Measurements from ENCODE around the gene PPARD.
"Not testable (repeated sequence)": the region's sequence is repeated elsewhere in the genome, so short reads cannot be mapped to it uniquely, and the experiment has no call there.

Gene PPARD

GRCh38 chr6:35311390-35312075, 30.8 kb upstream of the PPARD start:
- H3K4me3 ChIP-seq (ENCODE audit: low read depth, low read length): no peak overlapping the region
- DNase-seq (ENCODE audit: low read depth): no peak

GRCh38 chr6:35312076-35312800, 30.1 kb upstream of the PPARD start:
- no peak for DNase-seq (ENCODE audit: low read depth)
- no peak overlapping the region for H3K4me3 ChIP-seq (ENCODE audit: low read depth, low read length)

- no peak overlapping the region for H3K4me3 ChIP-seq (ENCODE audit: low read depth, low read length)
- DNase-seq (ENCODE audit: low read depth): no peak
These were observed 29.6 kb upstream of the PPARD start for GRCh38 chr6:35312807-35313206.

DNA sequence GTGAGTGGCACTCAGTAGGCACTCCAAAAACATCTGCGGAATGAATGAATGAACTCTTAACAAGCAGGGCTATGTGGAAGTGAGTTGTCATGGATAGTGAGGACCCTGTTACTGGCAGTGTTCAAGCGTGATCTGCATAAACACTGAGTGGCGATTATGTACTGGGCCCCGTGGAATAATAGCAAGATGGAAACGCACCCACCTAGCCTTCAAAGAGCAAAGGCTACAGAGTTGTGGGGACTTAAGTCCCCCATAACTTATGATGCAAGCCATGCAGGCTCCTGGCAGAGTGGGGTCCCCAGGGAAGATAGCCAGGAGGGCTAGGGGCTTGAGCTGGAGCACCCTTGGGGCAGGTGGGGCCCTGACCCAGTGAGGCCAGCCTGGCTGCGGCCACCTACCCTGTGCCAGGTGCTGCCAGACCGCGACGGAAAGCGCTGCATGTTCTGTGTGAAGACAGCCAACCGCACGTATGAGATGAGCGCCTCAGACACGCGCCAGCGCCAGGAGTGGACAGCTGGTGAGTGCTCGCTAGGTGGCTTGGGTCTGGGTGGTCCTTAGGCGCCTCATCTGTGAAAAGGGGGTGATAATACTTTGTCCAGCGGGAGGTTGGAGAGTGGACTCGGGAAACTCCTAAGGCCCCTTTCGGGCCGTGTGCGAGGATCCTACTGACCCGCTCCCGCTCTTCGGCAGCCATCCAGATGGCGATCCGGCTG, 24.7 kb upstream of the PPARD start:
- H3K4me3 ChIP-seq (ENCODE audit: low read depth, low read length): peak overlapping the region; percentile 53
- no peak for DNase-seq (ENCODE audit: low read depth)

DNA sequence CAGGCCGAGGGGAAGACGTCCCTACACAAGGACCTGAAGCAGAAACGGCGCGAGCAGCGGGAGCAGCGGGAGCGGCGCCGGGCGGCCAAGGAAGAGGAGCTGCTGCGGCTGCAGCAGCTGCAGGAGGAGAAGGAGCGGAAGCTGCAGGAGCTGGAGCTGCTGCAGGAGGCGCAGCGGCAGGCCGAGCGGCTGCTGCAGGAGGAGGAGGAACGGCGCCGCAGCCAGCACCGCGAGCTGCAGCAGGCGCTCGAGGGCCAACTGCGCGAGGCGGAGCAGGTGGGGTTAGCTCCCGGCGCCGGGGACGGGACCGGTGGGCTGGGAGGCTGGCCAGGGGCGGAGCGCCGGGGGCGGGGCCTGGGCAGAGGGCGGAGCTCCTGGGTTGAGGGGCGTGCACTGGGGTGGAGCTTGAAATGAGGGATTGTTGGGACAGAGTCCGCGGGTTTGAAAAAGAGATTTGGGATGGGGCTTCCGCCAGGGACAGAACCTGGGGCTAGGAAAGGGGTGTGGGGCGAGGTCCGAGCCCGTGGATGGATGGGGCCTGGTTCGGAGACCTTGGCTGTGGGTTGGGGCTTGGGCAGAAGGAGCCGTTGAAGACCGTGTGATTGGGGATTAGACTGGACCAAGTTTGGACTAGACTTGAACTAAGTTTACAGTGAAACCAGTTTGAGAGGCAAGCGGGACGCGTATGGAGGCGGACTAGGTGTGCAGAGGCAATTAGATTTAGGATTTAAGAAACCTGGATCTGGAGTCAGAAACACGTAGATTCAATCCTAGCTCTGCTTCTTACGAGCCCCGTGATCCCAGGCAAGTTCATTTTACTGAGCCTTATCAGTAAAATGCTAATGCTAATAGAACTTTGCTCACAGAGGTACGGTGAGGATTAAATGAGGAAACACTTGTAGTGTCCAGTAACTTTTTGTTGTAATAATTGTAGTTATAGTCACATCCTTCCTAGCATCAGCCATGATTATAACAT, 23.9 kb upstream of the PPARD start:
- DNase-seq (ENCODE audit: low read depth): peak; percentile 56
- H3K4me3 ChIP-seq (ENCODE audit: low read depth, low read length): peak overlapping the region; percentile 53

DNA sequence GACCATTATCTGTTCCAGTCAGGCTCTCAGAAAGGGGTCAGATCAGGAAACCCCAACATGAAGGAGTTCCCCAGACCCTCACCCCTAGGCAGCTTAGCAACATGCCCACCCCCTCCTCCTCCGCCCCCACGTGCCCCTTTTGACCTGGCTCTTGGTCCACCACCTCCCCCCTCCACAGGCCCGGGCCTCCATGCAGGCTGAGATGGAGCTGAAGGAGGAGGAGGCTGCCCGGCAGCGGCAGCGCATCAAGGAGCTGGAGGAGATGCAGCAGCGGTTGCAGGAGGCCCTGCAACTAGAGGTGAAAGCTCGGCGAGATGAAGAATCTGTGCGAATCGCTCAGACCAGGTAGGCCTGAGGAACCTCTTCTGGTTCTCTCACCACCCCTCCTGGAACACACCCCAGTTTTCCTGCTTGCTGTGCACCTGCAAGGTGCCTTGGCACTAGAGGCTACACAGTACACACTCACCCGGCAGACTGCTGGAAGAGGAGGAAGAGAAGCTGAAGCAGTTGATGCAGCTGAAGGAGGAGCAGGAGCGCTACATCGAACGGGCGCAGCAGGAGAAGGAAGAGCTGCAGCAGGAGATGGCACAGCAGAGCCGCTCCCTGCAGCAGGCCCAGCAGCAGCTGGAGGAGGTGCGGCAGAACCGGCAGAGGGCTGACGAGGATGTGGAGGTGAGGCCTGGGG, 22.9 kb upstream of the PPARD start:
- DNase-seq (ENCODE audit: low read depth): no peak
- no peak overlapping the region for H3K4me3 ChIP-seq (ENCODE audit: low read depth, low read length)

GRCh38 chr6:35320031-35320410, 22.3 kb upstream of the PPARD start:
- DNase-seq (ENCODE audit: low read depth): no peak
- H3K4me3 ChIP-seq (ENCODE audit: low read depth, low read length): no peak overlapping the region

GRCh38 chr6:35321091-35321490, 21.3 kb upstream of the PPARD start:
- no peak overlapping the region for H3K4me3 ChIP-seq (ENCODE audit: low read depth, low read length)
- no peak for DNase-seq (ENCODE audit: low read depth)

GRCh38 chr6:35327349-35328027, 14.9 kb upstream of the PPARD start:
- H3K4me3 ChIP-seq (ENCODE audit: low read depth, low read length): no peak overlapping the region
- no peak for DNase-seq (ENCODE audit: low read depth)

DNA sequence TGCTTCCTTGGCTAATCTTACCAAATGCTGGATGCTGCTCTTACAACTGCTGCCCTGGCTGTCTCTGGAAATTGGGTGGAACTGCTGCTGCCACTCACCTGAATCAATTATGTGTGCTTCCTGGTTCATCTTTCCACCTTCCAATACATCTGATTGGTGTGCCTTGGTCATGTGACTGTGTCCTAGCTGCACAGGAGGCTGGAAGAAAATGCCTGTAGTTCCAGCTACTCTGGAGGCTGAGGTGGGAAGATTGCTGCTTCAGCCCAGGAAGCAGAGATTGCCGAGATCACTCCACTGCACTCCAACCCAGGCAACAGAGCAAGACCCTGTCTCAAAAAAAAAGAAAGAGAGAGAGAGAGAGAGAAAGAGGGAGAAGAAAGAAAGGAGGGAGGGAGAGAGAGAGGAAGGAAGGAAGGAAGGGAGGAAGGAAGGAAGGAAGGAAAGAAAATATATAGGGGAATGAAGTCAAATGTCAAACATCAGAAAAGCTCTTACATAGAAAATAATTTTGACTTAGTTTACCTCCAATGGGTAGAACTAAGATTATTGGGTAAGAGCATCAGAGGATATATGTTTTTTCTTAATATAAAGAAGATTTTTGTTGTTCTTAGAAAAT, 14.1 kb upstream of the PPARD start:
- no peak for DNase-seq (ENCODE audit: low read depth)
- no peak overlapping the region for H3K4me3 ChIP-seq (ENCODE audit: low read depth, low read length)

GRCh38 chr6:35328965-35329364, 13.4 kb upstream of the PPARD start:
- H3K4me3 ChIP-seq (ENCODE audit: low read depth, low read length); DNase-seq (ENCODE audit: low read depth): not testable (repeated sequence)

- H3K4me3 ChIP-seq (ENCODE audit: low read depth, low read length): no peak overlapping the region
- no peak for DNase-seq (ENCODE audit: low read depth)
These were observed 11.7 kb upstream of the PPARD start for GRCh38 chr6:35330541-35331119.

GRCh38 chr6:35332074-35332887, 10.1 kb upstream of the PPARD start:
- H3K4me3 ChIP-seq (ENCODE audit: low read depth, low read length); DNase-seq (ENCODE audit: low read depth): not testable (repeated sequence)

- no peak for DNase-seq (ENCODE audit: low read depth)
These were observed 801 bp upstream of the PPARD start for GRCh38 chr6:35341557-35341956.

GRCh38 chr6:35343092-35343834, 905 bp downstream of the PPARD start:
- peak overlapping the region; percentile 87 for H3K4me3 ChIP-seq (ENCODE audit: low read depth, low read length)
- DNase-seq (ENCODE audit: low read depth): no peak

More at GRCh38 chr6:35341557-35341956, 801 bp upstream of the PPARD start:
- H3K4me3 ChIP-seq (ENCODE audit: low read depth, low read length): no peak overlapping the region
